GM23248 (cell line): ENCODE results near the gene PHF21B. TPM values are rescaled to one million over a fixed set of nuclear protein-coding genes. Genes with fewer than 3 reads are reported as not detected.

ENCODE experiments used
- DNase-seq: peaks from one replicate; pipeline ENCODE4 v3.0.0-alpha.2; 2015
- H2AFZ ChIP-seq: fragments of 200-600 bp; sonication (generic); 2 replicates; pipeline ENCODE4 v1.6.1; 2016; ENCODE audit warnings: antibody characterized with exemption
- H3F3A ChIP-seq: fragments of 200-600 bp; sonication (generic); 2 replicates; pipeline ENCODE4 v1.6.1; 2016; ENCODE audit warnings: mild to moderate bottlenecking, antibody characterized with exemption, mixed run types; ENCODE audit not compliant: insufficient read depth
- H3K27ac ChIP-seq: fragments of 200-600 bp; sonication (generic); 2 replicates; pipeline ENCODE4 v1.5.1; 2016; ENCODE audit warnings: mild to moderate bottlenecking
- H3K27me3 ChIP-seq: fragments of 200-600 bp; sonication (generic); replicated peaks from 2 replicates; pipeline ENCODE4 v1.6.1; 2016; ENCODE audit warnings: mild to moderate bottlenecking; ENCODE audit not compliant: insufficient read depth
- H3K36me3 ChIP-seq: fragments of 200-600 bp; sonication (generic); 2 replicates; pipeline ENCODE4 v1.6.1; 2016; ENCODE audit warnings: low read depth, mild to moderate bottlenecking
- H3K4me1 ChIP-seq: fragments of 200-600 bp; sonication (generic); 2 replicates; pipeline ENCODE4 v1.6.1; 2016; ENCODE audit warnings: mild to moderate bottlenecking; ENCODE audit not compliant: insufficient read depth
- H3K4me2 ChIP-seq: fragments of 200-600 bp; sonication (generic); one replicate; pipeline ENCODE4 v1.6.1; 2016; ENCODE audit warnings: mild to moderate bottlenecking; ENCODE audit not compliant: unreplicated experiment
- H3K4me3 ChIP-seq: fragments of 200-600 bp; sonication (generic); 2 replicates; pipeline ENCODE4 v1.5.1; 2016; ENCODE audit warnings: mild to moderate bottlenecking
- H3K79me2 ChIP-seq: fragments of 200-600 bp; sonication (generic); 2 replicates; pipeline ENCODE4 v1.6.1; 2016; ENCODE audit warnings: mild to moderate bottlenecking; ENCODE audit not compliant: insufficient read depth
- H3K9ac ChIP-seq: fragments of 200-600 bp; sonication (generic); 2 replicates; pipeline ENCODE4 v1.6.1; 2016; ENCODE audit warnings: mild to moderate bottlenecking
- H3K9me2 ChIP-seq: fragments of 200-600 bp; sonication (generic); 2 replicates; pipeline ENCODE4 v1.6.1; 2016; ENCODE audit warnings: mixed run types, mild to moderate bottlenecking, moderate library complexity; ENCODE audit not compliant: insufficient read depth
- H3K9me3 ChIP-seq: fragments of 200-600 bp; sonication (generic); one replicate; pipeline ENCODE4 v1.6.1; 2017; ENCODE audit warnings: low read depth
- H4K20me1 ChIP-seq: fragments of 200-600 bp; sonication (generic); 2 replicates; pipeline ENCODE4 v1.6.0; 2016; ENCODE audit not compliant: insufficient read depth
- EZH2 ChIP-seq: fragments of 200-600 bp; sonication (generic); IDR thresholded peaks from 2 replicates; pipeline ENCODE4 v1.6.1; 2018; ENCODE audit warnings: antibody characterized with exemption, mild to moderate bottlenecking; ENCODE audit not compliant: insufficient read depth, poor library complexity, severe bottlenecking
- EZH2phosphoT487 ChIP-seq: fragments of 200-600 bp; sonication (generic); IDR thresholded peaks from 2 replicates; pipeline ENCODE4 v1.6.1; 2018; ENCODE audit warnings: antibody characterized with exemption, moderate library complexity, mild to moderate bottlenecking, low read depth; ENCODE audit not compliant: insufficient read depth
- WGBS, 2 experiments: methylation state at CpG; one replicate each; pipeline ENCODE4 v1.1.6; 2015 to 2017; ENCODE audit warnings: low lambda C conversion rate in 2 of 2, low coverage in 1 of 2; ENCODE audit errors: missing lambda C conversion rate in 2 of 2; 5-methylcytosine and 5-hydroxymethylcytosine counted together
- in situ Hi-C: fragments of 300-500 bp; cut with MboI; formaldehyde crosslinking; loops from 2 replicates; pipeline ENCODE4 v1.15.0; 2020
- polyA plus RNA-seq: library from polyadenylated mRNA; unstranded; fragments of >200 nt; fragmentation: Nextera tagmentation; extraction: Ambion mirVana; gene quantifications from 2 replicates; pipeline ENCODE4 v1.2.1, GENCODE V29; 2016
- total RNA-seq: library from RNA; depleted of rRNA; stranded (reverse); fragments of >200 nt; shearing (Covaris generic); gene quantifications from 2 replicates; pipeline ENCODE4 v1.2.3, GENCODE V29; 2014

Gene PHF21B
- total and polyA plus RNA-seq, 2 experiments from 2014 or later: not detected

- no peaks in the 10 kb centered on the region for H3K79me2 ChIP-seq
- H3K9me2 ChIP-seq: no peaks in the 10 kb centered on the region
- WGBS, 2 experiments: 67 to 69% methylated on average over 21 to 26 of the region's 26 CpGs
- no peak for DNase-seq
- H3K4me2 ChIP-seq: no peak overlapping the region
- H3K27me3 ChIP-seq: no peaks in the 10 kb centered on the region; the same call in 1 of the 2 replicates
- H4K20me1 ChIP-seq: no peaks in the 10 kb centered on the region
- no peak overlapping the region for H2AFZ ChIP-seq
- H3K4me3 ChIP-seq: no peak overlapping the region
- H3K27ac ChIP-seq: no peak overlapping the region
- in situ Hi-C loops: no loop called here
- H3K9ac ChIP-seq: no peak overlapping the region
- H3K4me1 ChIP-seq: no peaks in the 10 kb centered on the region
- H3K9me3 ChIP-seq: no peaks in the 10 kb centered on the region
- no peaks in the 10 kb centered on the region for H3K36me3 ChIP-seq
- no peaks in the 10 kb centered on the region for H3F3A ChIP-seq
- TF ChIP-seq EZH2: no peak
- TF ChIP-seq EZH2phosphoT487: no peak
These were observed 127.4 kb downstream of the PHF21B start for GRCh38 chr22:44882226-44882905.

GRCh38 chr22:44881624-44882023 is 128.2 kb downstream of the PHF21B start:
- no peaks in the 10 kb centered on the region for H3K9me3 ChIP-seq
- no peaks in the 10 kb centered on the region for H3K36me3 ChIP-seq
- no peak overlapping the region for H3K4me2 ChIP-seq
- no peaks in the 10 kb centered on the region for H4K20me1 ChIP-seq
- no peak for TF ChIP-seq EZH2
- no peak for TF ChIP-seq EZH2phosphoT487
- no peak overlapping the region for H2AFZ ChIP-seq
- no peaks in the 10 kb centered on the region for H3K9me2 ChIP-seq
- H3K27ac ChIP-seq: no peak overlapping the region
- no peaks in the 10 kb centered on the region for H3K4me1 ChIP-seq
- H3F3A ChIP-seq: no peaks in the 10 kb centered on the region
- no peak for DNase-seq
- H3K9ac ChIP-seq: no peak overlapping the region
- no peaks in the 10 kb centered on the region for H3K79me2 ChIP-seq
- H3K27me3 ChIP-seq: no peaks in the 10 kb centered on the region
- 70 to 77% methylated on average over 24 of the region's 24 CpGs for WGBS, 2 experiments
- no peak overlapping the region for H3K4me3 ChIP-seq
- in situ Hi-C loops: no loop called here

GRCh38 chr22:44880610-44881290 is 129.1 kb downstream of the PHF21B start:
- H4K20me1 ChIP-seq: no peaks in the 10 kb centered on the region
- H3K9ac ChIP-seq: no peak overlapping the region
- H2AFZ ChIP-seq: no peak overlapping the region
- no peak overlapping the region for H3K4me3 ChIP-seq
- H3K9me3 ChIP-seq: no peaks in the 10 kb centered on the region
- no peaks in the 10 kb centered on the region for H3K9me2 ChIP-seq
- no peak for DNase-seq
- no peaks in the 10 kb centered on the region for H3F3A ChIP-seq
- TF ChIP-seq EZH2 (no peak), EZH2phosphoT487 (no peak)
- in situ Hi-C loops: no loop called here
- H3K4me2 ChIP-seq: no peak overlapping the region
- no peaks in the 10 kb centered on the region for H3K79me2 ChIP-seq
- no peaks in the 10 kb centered on the region; the same call in 1 of the 2 replicates for H3K27me3 ChIP-seq
- no peaks in the 10 kb centered on the region for H3K36me3 ChIP-seq
- H3K27ac ChIP-seq: no peak overlapping the region
- 68 to 70% methylated on average over 17 to 19 of the region's 19 CpGs for WGBS, 2 experiments
- no peaks in the 10 kb centered on the region for H3K4me1 ChIP-seq

- Histone ChIP-seq H2AFZ (no peak overlapping the region), H3K36me3 (no peaks in the 10 kb centered on the region), H4K20me1 (no peaks in the 10 kb centered on the region), H3K4me2 (no peak overlapping the region), H3K9me2 (no peaks in the 10 kb centered on the region), H3F3A (no peaks in the 10 kb centered on the region), H3K9ac (no peak overlapping the region), H3K27ac (no peak overlapping the region), H3K4me3 (no peak overlapping the region), H3K4me1 (no peaks in the 10 kb centered on the region), H3K79me2 (no peaks in the 10 kb centered on the region), H3K27me3 (no peaks in the 10 kb centered on the region; the same call in 1 of the 2 replicates), H3K9me3 (no peaks in the 10 kb centered on the region)
- TF ChIP-seq EZH2 (no peak), EZH2phosphoT487 (no peak)
- WGBS, 2 experiments: 71 to 74% methylated on average over 10 to 12 of the region's 12 CpGs
- no peak for DNase-seq
- in situ Hi-C loops: no loop called here
These were observed 130.5 kb downstream of the PHF21B start for GRCh38 chr22:44879301-44879680.
